NCI-H2196 treated with DMSO at 0.1 percent for 48 hours (cell line): Measurements from ENCODE around the gene DNAJC10.
"Not testable (repeated sequence)": the region's sequence is repeated elsewhere in the genome, so short reads cannot be mapped to it uniquely, and the experiment has no call there.

Experiments used
- DNase-seq: peaks from one replicate; lab custom pipeline; 2025; ENCODE audit not compliant: unreplicated experiment; lab: John Stamatoyannopoulos, UW

The DNAJC10 gene

GRCh38 chr2:182782686-182783085 is 66.6 kb downstream of the DNAJC10 start:
- not testable (repeated sequence) for DNase-seq

DNA sequence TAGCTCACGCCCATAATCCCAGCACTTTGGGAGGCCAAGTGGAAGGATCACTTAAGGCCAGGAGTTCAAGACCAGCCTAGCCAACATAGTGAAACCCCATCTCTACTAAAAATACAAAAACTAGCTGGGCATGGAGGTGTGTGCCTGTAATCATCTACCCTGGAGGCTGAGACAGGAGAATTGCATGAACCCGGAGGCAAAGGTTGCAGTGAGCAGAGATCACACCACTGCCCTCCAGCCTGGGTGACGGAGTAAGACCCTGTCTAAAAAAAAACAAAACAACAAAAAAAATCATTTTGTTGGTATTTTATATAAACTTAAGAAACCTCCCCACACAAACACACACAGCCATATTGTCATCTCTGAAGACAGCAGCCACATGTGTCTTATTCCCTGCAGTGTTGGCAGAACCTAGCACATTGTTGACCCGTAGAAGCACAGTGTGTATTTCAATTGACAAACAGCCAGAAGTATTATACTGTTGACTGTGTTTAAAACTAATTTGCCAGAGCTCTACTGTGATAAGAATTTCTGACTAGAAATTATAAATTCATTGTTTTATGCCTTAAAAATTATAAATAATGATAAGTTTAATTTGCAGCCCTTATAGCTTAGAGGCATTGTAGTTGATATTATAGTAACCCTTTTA is 68.1 kb downstream of the DNAJC10 start:
- no peak for DNase-seq

GRCh38 chr2:182784777-182785176 is 68.7 kb downstream of the DNAJC10 start:
- DNase-seq: no peak

- DNase-seq: no peak
These were observed 76.4 kb downstream of the DNAJC10 start for GRCh38 chr2:182792441-182792840.

DNA sequence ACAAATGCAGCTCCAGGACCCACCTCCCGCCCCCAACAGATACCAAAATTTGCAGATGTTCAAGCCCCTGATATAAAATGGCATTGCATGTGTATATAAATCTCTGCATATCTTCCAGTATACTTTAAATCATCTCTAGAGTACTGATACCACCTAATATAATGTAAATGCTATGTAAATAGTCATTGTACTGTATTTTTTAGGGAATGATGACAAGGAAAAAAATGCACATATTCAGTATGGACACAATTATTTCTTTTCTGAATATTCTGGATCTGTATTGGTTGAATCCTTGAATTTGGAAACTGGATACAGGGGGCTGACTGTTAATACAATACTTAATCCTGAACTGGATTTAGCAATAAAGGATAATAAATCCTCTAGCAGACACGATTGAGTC is 82.7 kb downstream of the DNAJC10 start:
- DNase-seq: no peak

DNA sequence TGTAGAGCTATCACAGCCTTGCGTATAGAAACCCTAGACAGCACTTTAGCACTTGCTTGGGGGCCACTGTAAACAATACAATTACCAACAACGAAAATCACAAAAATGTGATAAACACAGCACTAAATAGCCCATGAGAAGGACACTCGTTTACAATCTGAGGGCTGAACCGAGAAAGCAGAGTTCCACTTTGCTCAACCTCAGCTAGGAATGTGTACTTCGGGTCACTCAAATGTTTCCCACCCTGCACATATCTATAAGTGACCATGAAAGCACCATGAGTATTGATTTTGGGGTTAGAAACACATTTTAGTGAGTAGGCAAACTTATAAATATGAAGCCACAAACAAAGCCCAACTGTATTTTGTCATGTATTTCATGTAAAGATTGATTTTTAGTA is 88.1 kb downstream of the DNAJC10 start:
- no peak for DNase-seq

- DNase-seq: no peak
These were observed 91.3 kb downstream of the DNAJC10 start for GRCh38 chr2:182807319-182807718.

GRCh38 chr2:182810087-182810486 is 94.0 kb downstream of the DNAJC10 start:
- DNase-seq: no peak

DNA sequence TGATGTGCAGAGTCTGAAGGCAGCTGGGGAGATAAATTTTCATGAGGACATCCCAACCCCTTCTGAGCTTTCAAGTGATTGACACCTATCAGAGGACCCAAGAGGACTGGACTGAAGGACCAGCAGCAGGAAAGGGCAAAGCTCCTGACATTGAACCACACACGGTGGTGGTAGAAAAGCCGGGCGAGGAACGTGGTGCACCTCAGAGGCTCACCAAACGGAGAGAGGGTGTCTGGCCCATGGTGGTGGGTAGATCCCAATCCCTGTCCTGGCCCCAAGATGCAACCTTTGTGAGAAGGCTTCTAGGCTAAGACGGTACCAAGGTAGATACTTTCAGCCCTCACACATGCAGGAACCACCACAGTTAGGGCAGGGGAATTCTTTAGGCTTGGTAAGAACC is 98.3 kb downstream of the DNAJC10 start:
- no peak for DNase-seq

- no peak for DNase-seq
These were observed 98.7 kb downstream of the DNAJC10 start for GRCh38 chr2:182814804-182815203.

DNA sequence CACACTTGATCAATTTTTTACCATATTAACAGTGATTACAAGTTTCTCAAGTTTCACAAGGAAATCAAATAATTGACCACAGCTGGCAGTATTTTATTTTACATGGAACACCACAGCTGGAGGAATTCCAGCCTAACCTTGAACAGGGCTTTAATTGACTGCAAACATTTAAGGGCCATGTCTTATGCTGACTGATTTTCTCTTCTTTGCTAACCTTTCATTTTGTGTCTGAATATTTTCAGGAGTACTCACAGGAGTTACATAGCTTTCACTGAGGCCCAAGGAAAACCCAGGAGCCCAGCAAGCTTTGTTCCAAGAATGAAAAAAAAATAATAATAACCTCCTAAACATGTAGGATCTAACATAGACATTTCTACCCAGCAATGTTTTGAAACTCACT is 100.8 kb downstream of the DNAJC10 start:
- no peak for DNase-seq

- DNase-seq: no peak
These were observed 101.5 kb downstream of the DNAJC10 start for GRCh38 chr2:182817558-182817957.

DNA sequence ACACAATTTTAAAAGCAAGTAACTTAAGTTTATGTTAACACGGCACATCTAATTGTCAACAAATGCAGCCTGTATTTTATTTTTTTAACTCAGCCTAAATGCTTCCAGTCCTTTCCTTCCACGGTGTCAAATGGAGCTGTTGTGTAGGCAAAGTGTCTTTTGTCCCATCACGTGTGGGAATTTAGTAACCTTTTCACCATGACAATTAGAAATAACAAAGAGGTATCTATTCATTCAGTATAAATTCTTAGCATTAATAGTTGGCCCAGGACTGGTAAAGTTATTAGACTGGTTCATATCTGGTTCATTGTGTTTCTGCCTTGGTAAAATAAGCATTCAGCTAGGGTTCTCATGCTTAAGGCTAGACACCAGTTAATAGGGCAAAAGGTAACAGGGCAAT is 102.4 kb downstream of the DNAJC10 start:
- DNase-seq: no peak

GRCh38 chr2:182818925-182819324 is 102.9 kb downstream of the DNAJC10 start:
- no peak for DNase-seq

DNA sequence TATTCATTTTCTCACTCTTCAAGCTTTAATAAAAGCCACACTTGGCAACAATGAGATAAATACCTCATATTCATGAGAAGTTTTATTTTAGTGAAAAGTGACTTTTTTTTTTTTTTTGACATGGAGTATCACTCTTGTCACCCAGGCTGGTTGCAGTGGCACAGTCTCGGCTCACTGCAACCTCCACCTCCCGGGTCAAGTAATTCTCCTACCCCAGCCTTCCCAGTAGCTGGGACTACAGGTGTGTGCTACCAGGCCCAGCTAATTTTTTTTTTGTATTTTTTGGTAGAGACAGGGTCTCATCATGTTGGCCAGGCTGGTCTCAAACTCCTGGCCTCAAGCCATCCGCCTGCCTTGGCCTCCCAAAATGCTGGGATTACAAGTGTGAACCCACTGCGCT is 103.4 kb downstream of the DNAJC10 start:
- no peak for DNase-seq

DNA sequence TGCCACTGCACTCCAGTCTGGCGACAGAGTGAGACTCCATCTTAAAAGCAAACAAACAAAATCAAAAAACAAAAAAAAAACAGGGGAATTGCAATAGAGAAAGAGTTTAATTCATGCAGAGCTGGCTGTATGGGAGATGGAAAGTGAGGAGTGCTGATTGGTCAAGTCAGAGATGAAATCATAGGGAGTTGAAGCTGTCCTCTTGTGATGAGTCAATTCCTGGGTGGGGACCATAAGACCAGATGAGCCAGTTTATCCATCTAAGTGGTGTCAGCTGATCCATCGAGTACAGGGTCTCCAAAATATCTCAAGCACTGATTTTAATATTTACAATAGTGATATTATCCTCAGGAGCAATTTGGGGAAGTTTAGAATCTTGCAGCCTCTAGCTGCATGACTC is 105.1 kb downstream of the DNAJC10 start:
- DNase-seq: no peak

DNA sequence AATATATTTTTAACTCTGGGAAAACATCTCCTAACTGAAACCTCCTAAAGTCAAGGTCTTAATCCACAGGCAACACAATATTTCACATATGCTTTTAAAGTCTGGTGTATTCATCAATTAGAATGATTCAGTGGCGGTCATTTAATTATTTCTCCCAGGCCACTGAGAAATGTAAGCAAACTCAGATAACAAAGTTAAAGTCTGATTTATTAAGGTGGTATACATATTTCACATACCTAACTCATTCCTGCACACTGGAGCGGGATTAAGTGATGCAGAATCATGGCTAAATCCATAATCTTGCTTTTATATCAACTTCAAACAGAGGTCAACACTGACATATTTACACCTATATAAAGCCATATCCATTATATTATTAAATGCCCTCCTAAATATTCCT is 106.7 kb downstream of the DNAJC10 start:
- DNase-seq: no peak

- DNase-seq: no peak
These were observed 108.2 kb downstream of the DNAJC10 start for GRCh38 chr2:182824056-182824766.

- DNase-seq: no peak
These were observed 108.7 kb downstream of the DNAJC10 start for GRCh38 chr2:182824767-182825158.

- no peak for DNase-seq
These were observed 110.0 kb downstream of the DNAJC10 start for GRCh38 chr2:182826064-182826463.

DNA sequence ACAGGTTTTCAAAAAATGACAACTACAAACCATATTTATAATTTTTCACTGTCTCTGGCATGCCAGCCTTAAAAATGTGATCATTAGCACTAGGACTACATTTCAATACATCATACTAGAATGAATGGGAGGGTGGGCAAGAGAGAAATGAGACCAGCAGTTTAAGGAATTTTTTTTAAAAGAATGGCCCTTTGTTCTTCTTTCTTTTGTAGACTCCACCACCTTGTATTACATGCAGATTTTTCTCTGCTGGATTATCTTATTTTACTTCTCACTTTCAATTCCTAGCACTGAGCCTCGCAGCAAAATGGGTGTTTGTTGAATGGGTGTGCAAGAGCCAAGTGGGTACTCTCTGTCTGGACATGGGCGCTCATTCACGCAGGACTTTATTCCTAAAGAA is 110.4 kb downstream of the DNAJC10 start:
- no peak for DNase-seq

GRCh38 chr2:182827182-182827879 is 111.3 kb downstream of the DNAJC10 start:
- DNase-seq: no peak
